K562 (cell line): ENCODE results near the gene RNF167. TPM values are rescaled to one million over a fixed set of nuclear protein-coding genes. Genes with fewer than 3 reads are reported as not detected.

Source experiments
- ADNP ChIP-seq: fragments of 200-800 bp; sonication (Bioruptor generic); IDR thresholded peaks from 2 replicates; pipeline ENCODE4 v1.6.1; 2016; ENCODE audit warnings: missing genetic modification characterization, missing compliant biosample characterization
- BACH1 ChIP-seq: fragments of 200-800 bp; sonication (Bioruptor generic); IDR thresholded peaks from 2 replicates; pipeline ENCODE4 v1.6.1; 2016; ENCODE audit warnings: missing genetic modification characterization, missing compliant biosample characterization
- CBX2 ChIP-seq: fragments of 200-600 bp; sonication (generic); IDR thresholded peaks from one replicate; pipeline ENCODE4 v1.6.1; 2012; ENCODE audit warnings: mild to moderate bottlenecking, low read length, inconsistent platforms; ENCODE audit not compliant: insufficient read depth, poor library complexity, severe bottlenecking
- CHCHD3 ChIP-seq: fragments of 250-450 bp; sonication (Bioruptor Pico); IDR thresholded peaks from 2 replicates; pipeline ENCODE4 v2.1.2; 2022; ENCODE audit warnings: mild to moderate bottlenecking
- ETV5 ChIP-seq: sonication (generic); formaldehyde crosslinking; IDR thresholded peaks from 2 replicates; pipeline ENCODE4 v1.4.0; 2020; ENCODE audit warnings: low read depth, mild to moderate bottlenecking, missing genetic modification reagents
- GTF2A2 ChIP-seq: IDR thresholded peaks from 2 replicates; pipeline ENCODE4 v1.6.1; 2016; ENCODE audit warnings: mild to moderate bottlenecking, missing genetic modification characterization, missing compliant biosample characterization
- MCM2 ChIP-seq: fragments of 450-650 bp; IDR thresholded peaks from 2 replicates; pipeline ENCODE4 v1.6.1; 2017; ENCODE audit warnings: low read depth, mild to moderate bottlenecking
- OTX1 ChIP-seq: fragments of 450-650 bp; formaldehyde crosslinking; IDR thresholded peaks from 2 replicates; pipeline ENCODE4 v1.4.0; 2022; ENCODE audit warnings: mild to moderate bottlenecking
- PTRF ChIP-seq: fragments of 450-650 bp; IDR thresholded peaks from 2 replicates; pipeline ENCODE4 v1.6.1; 2016; ENCODE audit warnings: mild to moderate bottlenecking, missing genetic modification characterization, missing compliant biosample characterization
- SOX6 ChIP-seq: fragments of 450-650 bp; IDR thresholded peaks from 2 replicates; pipeline ENCODE4 v1.6.1; 2014; ENCODE audit warnings: mild to moderate bottlenecking
- TARDBP ChIP-seq: fragments of 450-650 bp; IDR thresholded peaks from 2 replicates; pipeline ENCODE4 v1.6.1; 2016
- TFAM ChIP-seq: fragments of 250-450 bp; sonication (Bioruptor Pico); conservative IDR thresholded peaks from 2 replicates; pipeline ENCODE4 v1.5.0; 2021; ENCODE audit warnings: mild to moderate bottlenecking, moderate library complexity
- TRIM24 ChIP-seq, 2 experiments: fragments of 450-650 bp; IDR thresholded peaks; 2 replicates each; pipeline ENCODE4 v1.6.1; 2016
- ZFP1 ChIP-seq: fragments of 450-650 bp; formaldehyde crosslinking; IDR thresholded peaks from 2 replicates; pipeline ENCODE4 v1.4.0; 2020; ENCODE audit warnings: mild to moderate bottlenecking, mixed read lengths
- polyA plus RNA-seq, 8 experiments: library from polyadenylated mRNA; depleted of rRNA in 4 of 8; stranded (reverse) in 5 of 8; unstranded in 3 of 8; fragments of >200 nt; fragmentation: Nextera tagmentation in 2 of 8; fragmentation: Illumina TruSeq in 1 of 8; extraction: Ambion mirVana in 2 of 8; extraction: Trizol in 1 of 8; gene quantifications; 2 replicates each; pipeline versions ENCODE4 v1.2.1 to v1.2.3, GENCODE V29; 2011 to 2014; ENCODE audit warnings: inconsistent platforms in 1 of 8, missing spikeins in 1 of 8
- total RNA-seq, 7 experiments: library from RNA; depleted of rRNA in 6 of 7; stranded (reverse); fragments of >200 nt in 6 of 7; fragmentation: Illumina TruSeq in 2 of 7; extraction: Trizol in 2 of 7; gene quantifications; 2 replicates each; pipeline versions ENCODE4 v1.2.1 to v1.2.3, GENCODE V29; 2011 to 2021; ENCODE audit warnings: low replicate concordance in 1 of 7
- TF ChIP-seq, protein P1 (sequence below), 2 experiments: fragments of 450-650 bp in 1 of 2; sonication (generic) in 1 of 2; formaldehyde crosslinking in 1 of 2; IDR thresholded peaks in 1 of 2; conservative IDR thresholded peaks in 1 of 2; 2 replicates each; pipeline versions ENCODE4 v1.6.1 to v1.8.1; 2016 to 2023; ENCODE audit warnings: mild to moderate bottlenecking in 2 of 2, moderate library complexity in 2 of 2, inconsistent platforms in 1 of 2, missing genetic modification reagents in 1 of 2
- TF ChIP-seq, protein P2 (sequence below): sonication (generic); formaldehyde crosslinking; IDR thresholded peaks from 2 replicates; pipeline ENCODE4 v1.8.1; 2023; ENCODE audit warnings: mild to moderate bottlenecking, missing genetic modification reagents, moderate library complexity
- TF ChIP-seq, protein P3 (sequence below), 2 experiments: fragments of 250-450 bp in 1 of 2; fragments of 450-650 bp in 1 of 2; sonication (Bioruptor Pico) in 1 of 2; IDR thresholded peaks; 2 replicates each; pipeline versions ENCODE4 v1.6.1 to v1.8.0; 2016 to 2021; ENCODE audit warnings: mild to moderate bottlenecking in 2 of 2, moderate library complexity in 2 of 2, missing compliant biosample characterization in 1 of 2, missing genetic modification characterization in 1 of 2
- TF ChIP-seq, protein P4 (sequence below): conservative IDR thresholded peaks from 2 replicates; pipeline ENCODE4 v1.6.1; 2011; ENCODE audit warnings: low read depth, mild to moderate bottlenecking, low read length; ENCODE audit not compliant: control insufficient read depth
- TF ChIP-seq, protein P5 (sequence below): fragments of 250-450 bp; sonication (Bioruptor Pico); IDR thresholded peaks from 2 replicates; pipeline ENCODE4 v1.5.0; 2021

Gene RNF167
- total and polyA plus RNA-seq, 9 of the 15 experiments (the other 6 are each of a cell fraction or from before 2014, with no cell fraction given), result 16.5 to 143 (median 45.5) TPM

DNA sequence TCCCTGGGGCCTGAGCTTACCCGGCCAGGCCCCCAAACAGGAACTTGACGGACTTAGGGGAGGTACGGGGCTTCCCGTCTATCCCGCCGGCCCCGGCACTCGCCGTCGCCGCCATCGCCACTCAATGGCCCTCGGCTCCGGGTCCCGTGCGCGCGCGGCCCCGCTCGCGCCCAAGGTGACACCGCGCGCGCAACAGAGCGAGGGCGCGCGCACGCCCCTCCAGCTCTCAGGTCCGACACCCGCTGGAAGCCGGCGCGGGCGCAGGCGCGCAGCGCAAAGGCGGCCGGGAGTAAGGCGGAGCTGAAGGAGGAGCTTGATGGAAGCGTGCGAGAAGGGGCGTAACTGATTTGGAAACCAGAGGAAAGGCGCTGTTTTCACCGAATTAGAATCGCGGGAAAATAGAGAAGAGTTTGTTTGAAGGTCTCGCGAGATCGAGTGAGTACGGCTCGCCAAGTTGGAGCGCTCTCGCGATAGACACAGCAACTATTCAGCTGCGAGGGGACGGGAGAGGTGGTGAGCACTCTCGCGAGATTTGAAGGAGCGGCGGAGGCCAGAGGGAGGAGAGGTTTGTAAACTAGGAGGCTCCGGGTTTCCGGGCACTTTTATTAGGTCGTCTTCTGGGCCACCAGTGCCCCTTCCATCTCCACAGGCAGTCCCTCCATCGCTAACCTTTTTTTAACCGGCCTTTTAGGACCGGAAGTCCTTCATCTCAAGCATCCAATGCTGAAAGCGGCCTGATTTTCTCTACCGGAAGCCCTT, at the start of gene RNF167, which contains the start of gene SLC25A11 (continued):
- TF ChIP-seq, protein P1, sequence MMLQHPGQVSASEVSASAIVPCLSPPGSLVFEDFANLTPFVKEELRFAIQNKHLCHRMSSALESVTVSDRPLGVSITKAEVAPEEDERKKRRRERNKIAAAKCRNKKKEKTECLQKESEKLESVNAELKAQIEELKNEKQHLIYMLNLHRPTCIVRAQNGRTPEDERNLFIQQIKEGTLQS (IDR thresholded peaks at IDR 0.05), result no peak
- TF ChIP-seq, protein P1 (CRISPR knock-in tag; conservative IDR thresholded peaks at IDR 0.05), result no peak
- no peak for TF ChIP-seq BACH1
- TF ChIP-seq ADNP (tag), result no peak
- TF ChIP-seq, protein P2, sequence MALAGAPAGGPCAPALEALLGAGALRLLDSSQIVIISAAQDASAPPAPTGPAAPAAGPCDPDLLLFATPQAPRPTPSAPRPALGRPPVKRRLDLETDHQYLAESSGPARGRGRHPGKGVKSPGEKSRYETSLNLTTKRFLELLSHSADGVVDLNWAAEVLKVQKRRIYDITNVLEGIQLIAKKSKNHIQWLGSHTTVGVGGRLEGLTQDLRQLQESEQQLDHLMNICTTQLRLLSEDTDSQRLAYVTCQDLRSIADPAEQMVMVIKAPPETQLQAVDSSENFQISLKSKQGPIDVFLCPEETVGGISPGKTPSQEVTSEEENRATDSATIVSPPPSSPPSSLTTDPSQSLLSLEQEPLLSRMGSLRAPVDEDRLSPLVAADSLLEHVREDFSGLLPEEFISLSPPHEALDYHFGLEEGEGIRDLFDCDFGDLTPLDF (CRISPR knock-in tag), result peak; percentile 77; the same call in 1 of the 2 replicates
- TF ChIP-seq, protein P3, sequence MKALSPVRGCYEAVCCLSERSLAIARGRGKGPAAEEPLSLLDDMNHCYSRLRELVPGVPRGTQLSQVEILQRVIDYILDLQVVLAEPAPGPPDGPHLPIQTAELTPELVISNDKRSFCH (CRISPR knock-in tag; IDR thresholded peaks at IDR 0.05), result no peak
- TF ChIP-seq, protein P3 (tag; IDR thresholded peaks at IDR 0.05), result no peak
- no peak for TF ChIP-seq TFAM
- TF ChIP-seq, protein P4, sequence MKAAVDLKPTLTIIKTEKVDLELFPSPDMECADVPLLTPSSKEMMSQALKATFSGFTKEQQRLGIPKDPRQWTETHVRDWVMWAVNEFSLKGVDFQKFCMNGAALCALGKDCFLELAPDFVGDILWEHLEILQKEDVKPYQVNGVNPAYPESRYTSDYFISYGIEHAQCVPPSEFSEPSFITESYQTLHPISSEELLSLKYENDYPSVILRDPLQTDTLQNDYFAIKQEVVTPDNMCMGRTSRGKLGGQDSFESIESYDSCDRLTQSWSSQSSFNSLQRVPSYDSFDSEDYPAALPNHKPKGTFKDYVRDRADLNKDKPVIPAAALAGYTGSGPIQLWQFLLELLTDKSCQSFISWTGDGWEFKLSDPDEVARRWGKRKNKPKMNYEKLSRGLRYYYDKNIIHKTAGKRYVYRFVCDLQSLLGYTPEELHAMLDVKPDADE, result 0 out of 2 replicates have a peak, but pooled peaks have one; percentile 25
- TF ChIP-seq TARDBP, result 0 out of 2 replicates have a peak, but pooled peaks have one; percentile 19
- TF ChIP-seq GTF2A2 (tag), result no peak
- no peak for TF ChIP-seq CBX2
- no peak for TF ChIP-seq MCM2
- no peak for TF ChIP-seq SOX6
- no peak for TF ChIP-seq PTRF (tag)
- TF ChIP-seq, protein P5, sequence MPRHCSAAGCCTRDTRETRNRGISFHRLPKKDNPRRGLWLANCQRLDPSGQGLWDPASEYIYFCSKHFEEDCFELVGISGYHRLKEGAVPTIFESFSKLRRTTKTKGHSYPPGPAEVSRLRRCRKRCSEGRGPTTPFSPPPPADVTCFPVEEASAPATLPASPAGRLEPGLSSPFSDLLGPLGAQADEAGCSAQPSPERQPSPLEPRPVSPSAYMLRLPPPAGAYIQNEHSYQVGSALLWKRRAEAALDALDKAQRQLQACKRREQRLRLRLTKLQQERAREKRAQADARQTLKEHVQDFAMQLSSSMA (CRISPR knock-in tag), result no peak
- no peak for TF ChIP-seq TRIM24 (IDR thresholded peaks at IDR 0.05)
- no peak for TF ChIP-seq ZFP1 (CRISPR knock-in tag)
- TF ChIP-seq OTX1 (CRISPR knock-in tag), result no peak
- TF ChIP-seq CHCHD3 (CRISPR knock-in tag), result no peak
- peak; percentile 32; the same call in 1 of the 2 replicates for TF ChIP-seq ETV5 (CRISPR knock-in tag)
